ENCODE results near the gene RAB40C.

The RAB40C gene

DNA sequence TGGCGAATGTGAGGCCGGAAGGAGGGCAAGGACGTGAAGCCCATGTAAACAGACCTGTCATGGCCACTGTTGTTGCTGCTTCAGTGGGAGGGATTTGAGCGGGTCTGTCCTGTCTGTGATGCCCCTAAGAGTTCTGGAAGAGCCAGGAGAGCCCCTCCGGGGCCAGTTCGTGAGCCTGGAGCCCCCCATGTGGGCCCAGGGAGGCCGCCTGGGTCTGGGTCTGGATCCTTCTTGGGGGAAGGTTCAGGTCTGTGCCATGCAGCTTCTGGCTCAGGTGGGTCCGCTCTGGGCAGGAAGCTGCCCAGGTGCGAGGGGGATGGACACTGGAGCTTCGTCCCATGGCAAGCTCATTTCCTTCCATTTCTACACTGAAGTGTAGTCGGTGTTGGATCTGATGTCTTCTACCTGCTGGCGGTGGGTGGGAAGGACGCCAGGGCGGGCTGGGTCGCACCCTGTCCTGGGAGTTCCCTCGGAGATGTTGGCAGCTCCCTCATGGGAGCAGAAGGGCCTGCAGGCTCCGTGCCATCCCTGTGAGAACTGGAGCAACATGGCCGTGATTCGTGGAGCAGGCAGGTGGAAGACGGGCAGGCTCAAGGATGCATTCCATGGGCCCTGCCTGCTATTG is 29.7 kb downstream of the RAB40C start:
- no peak for DNase-seq

DNA sequence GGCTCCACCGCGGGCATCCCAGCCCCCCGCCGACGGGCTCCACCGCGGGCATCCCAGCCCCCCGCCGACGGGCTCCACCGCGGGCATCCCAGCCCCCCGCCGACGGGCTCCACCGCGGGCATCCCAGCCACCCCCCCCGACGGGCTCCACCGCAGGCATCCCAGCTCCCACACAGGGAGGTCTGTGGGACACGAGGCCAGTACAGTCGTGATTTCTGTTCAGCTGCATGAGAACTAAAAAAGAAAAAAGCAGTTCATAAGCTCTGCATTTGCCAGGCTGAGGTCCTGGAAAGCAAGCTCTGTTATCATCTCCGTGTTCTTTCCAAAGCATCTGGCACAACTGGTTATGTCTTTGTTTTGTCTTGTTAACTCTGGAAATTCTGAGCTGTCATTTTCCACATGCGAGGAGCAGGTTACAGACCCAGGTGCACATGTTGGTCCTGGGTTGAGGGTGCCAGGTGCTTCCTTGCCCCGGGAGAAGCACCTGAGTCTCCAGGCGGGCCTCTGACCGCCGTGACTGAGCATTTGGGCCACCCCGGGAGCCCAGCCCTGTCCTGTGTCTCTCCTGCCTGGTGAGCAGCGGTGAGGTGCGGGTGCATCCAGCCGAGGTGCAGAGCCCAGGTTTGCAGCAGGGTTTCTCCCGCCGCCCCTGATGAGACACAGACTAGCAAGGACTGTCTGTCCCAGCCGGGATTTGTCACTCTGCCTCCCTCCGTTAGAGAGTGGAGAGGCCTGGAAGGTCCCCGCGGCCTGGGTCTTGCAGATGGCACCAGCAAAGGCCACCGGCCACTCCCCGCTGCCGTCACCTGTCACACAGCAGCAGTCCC is 31.0 kb downstream of the RAB40C start:
- DNase-seq: no peak

DNA sequence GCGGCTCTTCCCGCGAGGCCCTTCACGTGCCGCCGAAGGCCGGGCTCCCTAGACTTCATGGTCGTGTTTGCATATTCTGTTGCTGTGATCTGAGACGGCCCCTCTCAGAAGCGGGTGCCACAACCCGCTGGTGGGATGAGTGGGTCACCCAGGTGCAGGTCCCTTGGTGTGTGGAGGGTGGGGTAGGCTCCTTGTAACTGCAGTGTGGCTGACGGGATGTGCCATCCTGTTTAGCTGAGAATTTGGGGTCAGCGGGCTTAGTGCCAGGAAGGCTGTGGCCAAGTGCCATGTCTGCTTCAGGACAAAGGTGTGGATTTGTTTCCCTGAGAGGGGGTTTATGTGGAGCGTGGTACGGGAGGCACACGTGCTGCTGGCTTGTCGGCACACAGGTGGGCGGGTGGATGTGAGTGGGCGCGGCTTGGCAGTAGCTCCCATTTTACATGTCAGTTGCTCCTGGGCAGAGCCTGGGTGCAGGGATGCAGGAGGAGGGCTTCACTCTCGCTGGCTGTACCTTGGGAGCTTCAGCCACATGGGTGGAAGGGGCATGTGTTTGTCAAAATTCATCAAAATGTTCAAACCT is 31.8 kb downstream of the RAB40C start:
- no peak for DNase-seq

DNA sequence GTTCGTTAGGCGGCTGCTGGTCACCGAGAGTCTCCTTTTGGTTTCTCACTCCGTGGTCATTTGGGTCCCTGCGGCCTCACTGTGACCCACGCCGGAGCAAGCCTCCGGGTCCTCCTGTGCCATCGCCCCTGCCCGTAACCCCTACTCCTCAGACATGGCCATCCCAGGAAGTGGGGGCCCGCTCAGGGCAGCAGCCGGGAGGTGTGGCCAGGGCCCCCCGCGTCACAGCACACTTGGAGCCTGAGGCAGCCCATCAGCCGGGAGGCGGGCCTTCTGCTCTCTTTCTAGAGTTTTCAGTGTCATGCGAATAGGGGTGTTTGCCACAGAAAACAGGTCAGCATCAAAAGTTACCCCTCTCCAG is 33.0 kb downstream of the RAB40C start:
- no peak for DNase-seq

DNA sequence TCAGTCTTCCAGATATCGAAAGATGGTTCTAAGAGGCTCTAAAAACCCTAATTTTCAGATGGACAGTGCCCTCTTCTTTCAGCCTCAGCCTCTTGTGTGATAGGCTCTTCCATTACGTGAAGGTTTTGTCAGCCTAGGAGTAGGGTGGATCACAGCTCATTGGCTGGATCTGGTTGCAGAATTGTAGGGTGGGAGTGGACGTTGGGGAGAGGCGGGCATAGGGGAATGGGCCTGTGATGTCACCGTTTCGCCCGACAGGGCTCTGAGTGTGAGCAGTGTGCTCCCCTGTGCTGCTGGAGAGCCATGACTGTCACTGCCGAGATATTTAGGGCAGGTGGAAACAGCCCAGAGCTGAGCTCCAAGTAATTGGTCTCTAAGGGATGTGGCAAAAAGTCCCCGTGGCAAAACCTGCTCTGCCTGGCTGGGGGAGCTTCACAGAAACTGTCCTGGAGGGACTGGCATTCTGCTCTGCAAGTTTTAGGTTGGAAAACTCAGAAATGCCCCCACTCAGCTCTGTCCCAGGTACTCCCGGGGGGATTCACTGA is 34.7 kb downstream of the RAB40C start:
- DNase-seq: no peak

DNA sequence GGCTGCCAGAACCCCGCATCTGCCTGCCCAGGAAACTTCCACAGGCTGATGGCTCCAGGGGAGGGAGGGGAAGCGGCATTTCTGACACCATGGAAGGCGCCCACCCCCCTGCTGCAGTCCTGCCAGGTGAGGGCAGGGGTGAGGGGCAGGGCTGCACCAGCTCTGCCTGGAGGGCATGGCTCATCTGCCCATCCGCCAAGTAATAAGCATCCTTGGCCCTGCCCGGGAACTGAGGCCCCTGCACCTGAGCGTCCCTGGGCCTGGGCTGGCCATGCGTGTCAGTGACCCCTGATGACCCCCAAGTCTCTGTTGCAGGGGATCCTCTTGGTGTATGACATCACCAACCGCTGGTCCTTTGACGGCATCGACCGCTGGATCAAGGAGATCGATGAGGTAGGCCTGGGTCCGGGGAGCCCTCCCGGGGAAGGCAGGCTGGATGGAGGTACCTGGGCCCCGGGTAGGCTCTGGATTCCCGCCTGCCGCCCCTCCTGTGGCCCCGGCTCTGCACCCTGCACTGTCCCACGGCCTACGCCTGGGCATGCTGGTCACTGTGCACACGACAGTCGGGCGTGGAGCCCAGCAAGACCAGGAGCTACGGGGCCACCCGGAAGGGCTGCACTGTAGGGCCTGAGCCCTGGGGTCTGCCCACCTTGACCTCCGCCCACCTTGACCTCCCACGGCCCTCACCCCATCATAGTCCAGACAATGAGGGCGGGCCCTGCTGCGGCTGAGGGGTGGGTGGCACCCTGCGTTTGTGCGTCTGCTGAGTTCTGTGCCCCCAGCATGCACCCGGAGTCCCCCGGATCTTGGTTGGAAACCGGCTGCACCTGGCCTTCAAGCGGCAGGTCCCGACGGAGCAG is 35.5 kb downstream of the RAB40C start:
- no peak for DNase-seq

DNA sequence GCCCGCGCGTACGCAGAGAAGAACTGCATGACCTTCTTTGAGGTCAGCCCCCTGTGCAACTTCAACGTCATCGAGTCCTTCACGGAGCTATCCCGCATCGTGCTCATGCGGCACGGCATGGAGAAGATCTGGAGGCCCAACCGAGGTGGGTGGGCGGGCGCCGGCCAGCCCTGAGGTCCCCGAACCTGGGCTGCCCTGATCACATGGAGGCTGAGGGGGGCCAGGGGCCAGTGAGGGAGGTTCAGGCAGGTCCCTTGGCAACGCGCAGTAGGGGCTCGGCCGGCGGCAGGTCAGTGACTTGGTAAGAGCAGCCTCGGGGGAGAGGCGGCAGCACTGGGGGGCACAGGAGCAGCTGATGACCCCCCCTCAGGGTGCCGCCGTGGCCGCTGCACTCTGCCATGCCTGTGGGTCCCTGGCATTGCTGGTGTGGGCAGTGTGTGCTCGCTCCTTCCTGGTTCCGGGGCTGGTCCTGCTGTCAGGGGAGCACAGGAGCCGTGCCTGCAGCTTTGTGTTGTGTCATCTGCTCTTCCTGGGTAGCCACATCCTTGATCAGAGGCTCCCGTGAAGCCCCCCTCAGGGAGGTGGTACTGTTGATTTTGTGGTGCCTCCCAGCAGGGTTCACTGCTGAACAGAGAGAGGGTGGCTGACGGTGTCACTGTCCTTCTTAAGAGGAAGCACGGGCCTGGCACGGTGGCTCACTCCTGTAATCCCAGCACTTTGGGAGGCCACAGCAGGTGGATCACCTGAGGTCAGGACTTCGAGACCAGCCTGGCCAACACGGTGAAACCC is 36.3 kb downstream of the RAB40C start:
- DNase-seq: no peak

DNA sequence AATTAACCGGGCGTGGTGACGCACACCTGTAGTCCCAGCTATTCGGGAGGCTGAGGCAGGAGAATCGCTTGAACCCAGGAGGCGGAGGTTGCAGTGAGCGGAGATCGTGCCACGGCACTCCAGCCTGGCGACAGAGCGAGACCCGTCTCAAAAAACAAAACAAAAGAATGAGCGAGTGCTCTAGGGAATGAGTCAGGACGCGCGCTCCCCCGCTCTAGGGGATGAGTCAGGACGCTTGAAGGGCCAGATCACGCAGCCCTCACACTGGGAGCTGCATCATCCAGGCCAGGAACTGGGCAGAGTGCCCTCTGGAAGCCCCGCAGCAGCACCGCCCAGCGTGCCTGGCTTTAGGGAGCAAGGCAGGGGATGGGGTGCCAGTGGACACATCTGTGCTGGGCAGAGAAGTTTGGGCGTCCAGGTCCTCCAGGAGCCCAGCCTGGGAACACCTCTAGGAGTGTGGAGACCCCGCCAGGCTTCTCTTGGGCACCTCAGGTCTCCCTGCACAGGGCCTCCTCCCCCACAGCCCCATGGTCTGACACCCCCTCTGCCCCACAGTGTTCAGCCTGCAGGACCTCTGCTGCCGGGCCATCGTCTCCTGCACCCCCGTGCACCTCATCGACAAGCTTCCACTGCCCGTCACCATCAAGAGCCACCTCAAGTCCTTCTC is 37.1 kb downstream of the RAB40C start:
- no peak for DNase-seq

DNA sequence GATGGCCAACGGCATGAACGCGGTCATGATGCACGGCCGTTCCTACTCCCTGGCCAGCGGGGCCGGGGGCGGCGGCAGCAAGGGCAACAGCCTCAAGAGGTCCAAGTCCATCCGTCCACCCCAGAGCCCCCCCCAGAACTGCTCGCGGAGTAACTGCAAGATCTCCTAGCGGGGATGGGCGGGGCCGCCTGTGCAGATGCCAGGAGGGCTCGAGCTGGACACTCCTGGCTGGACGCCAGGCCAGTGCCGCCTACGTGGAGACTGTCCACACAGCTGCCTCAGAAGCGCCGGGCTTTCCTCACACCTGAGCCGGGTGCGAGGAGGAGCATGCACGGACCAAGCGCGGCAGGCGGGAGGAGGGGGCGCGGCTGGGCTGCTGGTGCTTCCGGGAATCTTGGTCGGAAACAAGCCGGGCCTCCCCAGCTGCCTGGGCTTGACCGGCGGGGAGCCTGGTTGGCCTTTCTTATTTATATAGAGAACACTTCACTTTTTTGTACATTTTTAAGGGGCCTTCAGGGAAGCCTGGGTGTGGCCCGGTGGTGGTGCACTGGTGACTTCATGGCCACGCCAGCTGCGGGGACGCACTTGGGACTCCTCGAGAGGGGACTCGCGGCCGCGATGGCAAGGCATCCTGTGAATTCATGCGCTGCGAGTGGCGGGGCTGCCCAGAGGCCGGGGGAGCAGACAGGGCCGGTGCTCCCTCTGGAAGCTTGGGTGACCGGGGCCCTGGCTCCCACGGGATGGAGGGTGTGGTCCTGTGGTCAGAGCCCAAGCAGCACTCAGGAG is 37.8 kb downstream of the RAB40C start:
- no peak for DNase-seq

DNA sequence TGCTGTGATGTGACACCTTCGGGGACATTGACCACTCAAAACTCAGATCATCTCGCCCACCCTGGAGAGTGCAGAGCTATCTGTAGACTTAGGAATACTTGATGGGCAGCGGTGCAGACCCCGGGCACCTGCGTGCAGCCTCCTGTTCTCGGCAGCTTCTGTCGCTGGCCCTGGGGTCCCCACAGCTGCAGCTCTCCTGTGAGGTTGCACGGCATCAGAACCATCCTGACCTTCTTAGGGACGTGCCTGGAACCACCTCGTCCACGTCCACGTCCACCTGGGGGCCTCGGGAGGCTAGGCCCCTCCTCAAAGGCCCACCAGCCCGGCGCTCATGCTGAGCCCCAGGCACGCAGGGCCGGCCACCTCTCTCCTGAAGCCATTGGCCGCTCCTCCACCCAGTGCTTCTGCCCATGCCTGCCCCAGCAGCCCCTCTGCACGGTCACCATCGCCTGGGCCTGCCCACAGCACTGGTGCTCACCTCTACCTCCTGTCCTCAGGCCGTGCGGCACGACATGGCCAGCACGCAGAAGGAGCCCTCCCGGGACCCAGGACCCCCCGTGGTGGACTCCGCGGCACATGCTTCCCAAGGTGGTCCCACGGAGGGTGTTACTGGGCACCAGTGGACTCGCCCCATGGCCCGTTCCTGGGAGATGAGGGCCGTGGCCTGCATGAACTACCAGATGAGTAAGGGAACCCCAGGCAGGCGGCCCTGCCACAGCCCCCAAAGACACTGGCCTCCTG is 38.6 kb downstream of the RAB40C start:
- DNase-seq: no peak

DNA sequence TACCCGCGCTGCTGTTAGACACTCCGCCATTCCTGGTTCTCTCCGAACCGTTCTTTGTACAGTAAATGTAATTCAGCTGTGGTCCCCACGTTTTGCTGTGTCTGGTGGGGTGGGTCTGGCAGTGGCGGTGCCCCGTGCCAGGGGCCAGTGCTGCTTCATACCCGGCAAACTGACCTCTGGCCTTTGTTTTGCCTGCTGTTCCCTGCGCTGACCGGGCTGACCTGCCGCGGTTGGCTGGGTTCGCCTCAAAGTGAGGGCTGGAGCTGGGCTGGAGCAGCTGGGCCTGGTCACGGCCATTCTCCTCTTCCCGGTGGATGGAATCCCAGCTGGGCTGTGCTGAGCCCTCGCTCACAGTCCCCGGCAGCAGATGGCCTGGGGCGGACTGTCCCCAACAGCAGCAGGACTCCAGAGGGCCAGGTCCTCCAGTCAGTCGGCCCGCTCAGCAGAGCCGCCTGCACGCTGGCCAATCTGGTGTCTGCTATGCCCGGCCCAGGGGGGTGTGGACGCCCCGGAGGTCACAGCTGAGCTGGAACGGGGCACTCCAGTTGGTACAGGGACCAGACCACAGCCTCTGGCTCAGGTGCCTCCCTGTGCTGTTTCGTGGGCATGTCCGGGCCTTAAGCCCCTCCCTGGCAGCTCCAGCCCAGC is 39.4 kb downstream of the RAB40C start:
- DNase-seq: no peak

DNA sequence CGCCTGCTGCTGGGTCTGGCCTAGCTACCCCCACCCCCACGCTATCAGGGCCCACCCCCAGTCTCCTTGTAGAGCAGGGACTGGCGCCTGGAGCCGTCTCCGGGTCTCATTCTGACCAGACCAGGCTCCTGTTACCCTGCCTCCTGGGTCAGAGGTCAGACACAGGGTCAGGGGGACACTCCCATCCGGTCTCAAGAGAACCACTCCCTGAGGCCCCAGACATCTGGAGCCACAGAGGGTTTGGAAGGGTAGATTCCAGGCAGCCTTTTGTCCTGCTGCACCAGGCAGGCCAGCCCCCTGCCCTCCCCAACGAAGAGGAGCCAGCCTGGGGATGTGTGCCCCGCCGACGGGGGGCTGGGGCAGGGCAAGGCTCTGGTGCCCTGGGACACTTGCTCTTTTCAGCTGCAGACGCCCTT is 40.0 kb downstream of the RAB40C start:
- DNase-seq: no peak

DNA sequence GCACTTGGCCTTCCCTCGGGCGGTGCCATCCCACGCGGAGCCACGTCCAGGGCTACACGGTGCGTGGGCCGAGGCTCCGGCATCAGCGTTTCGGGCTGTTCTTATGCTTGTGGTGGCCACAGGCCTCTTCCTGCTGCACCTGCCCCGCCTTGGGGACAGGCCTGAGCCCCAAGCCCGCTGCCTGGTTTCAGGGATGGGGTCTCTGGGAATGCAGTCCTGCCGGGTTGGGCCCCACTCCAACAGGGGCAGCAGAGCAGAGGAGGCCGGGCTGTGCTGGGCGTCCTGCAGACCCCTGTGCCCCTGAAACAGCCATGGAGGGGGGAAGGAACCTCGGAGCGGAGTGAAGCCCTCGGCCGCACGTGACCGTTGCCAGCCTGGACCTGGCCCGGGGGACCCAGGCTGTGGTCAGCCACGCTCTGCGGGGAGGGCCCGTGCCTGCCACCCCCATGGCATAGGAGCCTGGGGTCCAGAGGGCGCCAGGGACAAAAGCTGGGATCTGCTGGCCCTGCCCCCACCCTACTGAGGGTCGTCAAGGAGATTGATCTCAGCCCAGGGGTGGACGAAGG is 40.5 kb downstream of the RAB40C start:
- DNase-seq: no peak

DNA sequence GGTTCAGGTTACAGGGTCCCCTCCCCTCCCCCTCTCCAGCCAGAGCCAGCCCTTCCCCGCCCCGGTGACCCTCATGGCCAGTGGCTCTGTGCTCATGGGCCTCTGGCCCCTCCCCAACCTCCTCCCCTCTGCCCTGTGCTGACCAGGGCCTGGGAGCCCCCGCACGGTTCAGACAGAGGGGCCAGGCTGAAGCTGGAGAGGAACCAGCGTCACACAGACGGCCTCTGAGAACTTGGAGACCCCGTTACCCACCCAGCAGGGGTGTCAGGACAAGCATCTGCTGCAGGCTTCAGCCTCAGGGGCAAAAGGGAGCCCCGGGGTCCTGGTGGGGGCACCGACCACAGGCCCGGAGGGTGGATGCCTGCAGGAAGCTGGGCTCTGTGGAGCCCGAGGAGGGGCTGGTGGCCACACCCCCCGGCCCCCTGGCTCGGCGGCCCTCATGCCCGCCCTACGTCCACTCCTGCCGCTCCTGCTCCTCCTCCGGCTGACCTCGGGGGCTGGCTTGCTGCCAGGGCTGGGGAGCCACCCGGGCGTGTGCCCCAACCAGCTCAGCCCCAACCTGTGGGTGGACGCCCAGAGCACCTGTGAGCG is 41.0 kb downstream of the RAB40C start, which contains the start of gene WFIKKN1:
TSS of gene WFIKKN1 (plus strand) at position 171 of the 591 bp plus-strand sequence. CDS start at position 440, 269 bp downstream.
- no peak for DNase-seq

DNA sequence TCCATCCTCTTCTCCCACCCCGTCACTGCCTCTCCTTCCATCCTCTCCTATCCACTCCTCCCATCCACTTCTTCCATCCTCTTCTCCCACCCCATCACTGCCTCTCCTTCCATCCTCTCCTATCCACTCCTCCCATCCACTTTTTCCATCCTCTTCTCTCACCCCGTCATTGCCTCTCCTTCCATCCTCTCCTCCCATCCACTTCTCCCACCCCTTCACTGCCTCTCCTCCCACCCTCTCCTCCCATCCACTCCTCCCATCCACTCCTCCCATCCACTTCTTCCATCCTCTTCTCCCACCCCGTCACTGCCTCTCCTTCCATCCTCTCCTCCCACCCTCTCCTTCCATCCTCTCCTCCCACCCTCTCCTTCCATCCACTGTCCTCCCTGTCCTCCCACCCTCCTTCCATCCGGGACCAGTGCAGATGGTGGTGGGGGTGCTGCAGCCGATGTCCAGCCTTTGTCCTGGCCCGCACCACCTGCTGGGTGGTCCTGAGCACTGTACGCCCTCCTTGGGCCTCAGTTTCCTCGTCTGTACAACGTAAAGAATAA is 42.0 kb downstream of the RAB40C start:
- DNase-seq: no peak

DNA sequence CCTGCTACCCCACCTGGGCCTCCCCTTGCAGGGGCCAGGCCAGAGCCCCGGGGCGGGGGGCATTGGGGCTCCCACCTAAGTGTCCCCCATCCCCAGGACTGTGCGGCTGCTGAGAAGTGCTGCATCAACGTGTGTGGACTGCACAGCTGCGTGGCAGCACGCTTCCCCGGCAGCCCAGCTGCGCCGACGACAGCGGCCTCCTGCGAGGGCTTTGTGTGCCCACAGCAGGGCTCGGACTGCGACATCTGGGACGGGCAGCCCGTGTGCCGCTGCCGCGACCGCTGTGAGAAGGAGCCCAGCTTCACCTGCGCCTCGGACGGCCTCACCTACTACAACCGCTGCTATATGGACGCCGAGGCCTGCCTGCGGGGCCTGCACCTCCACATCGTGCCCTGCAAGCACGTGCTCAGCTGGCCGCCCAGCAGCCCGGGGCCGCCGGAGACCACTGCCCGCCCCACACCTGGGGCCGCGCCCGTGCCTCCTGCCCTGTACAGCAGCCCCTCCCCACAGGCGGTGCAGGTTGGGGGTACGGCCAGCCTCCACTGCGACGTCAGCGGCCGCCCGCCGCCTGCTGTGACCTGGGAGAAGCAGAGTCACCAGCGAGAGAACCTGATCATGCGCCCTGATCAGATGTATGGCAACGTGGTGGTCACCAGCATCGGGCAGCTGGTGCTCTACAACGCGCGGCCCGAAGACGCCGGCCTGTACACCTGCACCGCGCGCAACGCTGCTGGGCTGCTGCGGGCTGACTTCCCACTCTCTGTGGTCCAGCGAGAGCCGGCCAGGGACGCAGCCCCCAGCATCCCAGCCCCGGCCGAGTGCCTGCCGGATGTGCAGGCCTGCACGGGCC is 42.8 kb downstream of the RAB40C start:
- DNase-seq: no peak

DNA sequence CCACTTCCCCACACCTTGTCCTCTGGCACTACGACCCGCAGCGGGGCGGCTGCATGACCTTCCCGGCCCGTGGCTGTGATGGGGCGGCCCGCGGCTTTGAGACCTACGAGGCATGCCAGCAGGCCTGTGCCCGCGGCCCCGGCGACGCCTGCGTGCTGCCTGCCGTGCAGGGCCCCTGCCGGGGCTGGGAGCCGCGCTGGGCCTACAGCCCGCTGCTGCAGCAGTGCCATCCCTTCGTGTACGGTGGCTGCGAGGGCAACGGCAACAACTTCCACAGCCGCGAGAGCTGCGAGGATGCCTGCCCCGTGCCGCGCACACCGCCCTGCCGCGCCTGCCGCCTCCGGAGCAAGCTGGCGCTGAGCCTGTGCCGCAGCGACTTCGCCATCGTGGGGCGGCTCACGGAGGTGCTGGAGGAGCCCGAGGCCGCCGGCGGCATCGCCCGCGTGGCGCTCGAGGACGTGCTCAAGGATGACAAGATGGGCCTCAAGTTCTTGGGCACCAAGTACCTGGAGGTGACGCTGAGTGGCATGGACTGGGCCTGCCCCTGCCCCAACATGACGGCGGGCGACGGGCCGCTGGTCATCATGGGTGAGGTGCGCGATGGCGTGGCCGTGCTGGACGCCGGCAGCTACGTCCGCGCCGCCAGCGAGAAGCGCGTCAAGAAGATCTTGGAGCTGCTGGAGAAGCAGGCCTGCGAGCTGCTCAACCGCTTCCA is 43.6 kb downstream of the RAB40C start:
- DNase-seq: no peak

Measured in Kasumi-1 (cell line).